Measurements from ENCODE around the gene FRAS1. TPM values are rescaled to one million over a fixed set of nuclear protein-coding genes. Genes with fewer than 3 reads are reported as not detected.

Gene FRAS1
- total and polyA plus RNA-seq, 2 donors (not counting 3 experiments of a cell fraction or from before 2014, with no cell fraction given) = 1.4 to 3.6 TPM

- no TSS peak for BruUV-seq (replicated peaks)
- H3K9ac ChIP-seq (replicated peaks; ENCODE audit: extremely low read depth, insufficient read depth, low read length) = no peak overlapping the region
- TF ChIP-seq EZH2 (IDR thresholded peaks at IDR 0.05; ENCODE audit: borderline replicate concordance, low read depth, low read length, severe bottlenecking) = no peak
- TF ChIP-seq POLR2AphosphoS5 (IDR thresholded peaks at IDR 0.05; ENCODE audit: insufficient read depth, low read depth, low read length) = no peak
- TF ChIP-seq FOS (IDR thresholded peaks at IDR 0.05; ENCODE audit: borderline replicate concordance, insufficient read depth, low read length) = no peak
- no peak for TF ChIP-seq CTCF (IDR thresholded peaks at IDR 0.05; ENCODE audit: extremely low read depth in 1 of 2, insufficient read depth in 1 of 2, low read depth in 1 of 2, low read length in 2 of 2)
- no peak for TF ChIP-seq MAX (IDR thresholded peaks at IDR 0.05; ENCODE audit: insufficient read depth, insufficient read length)
- TF ChIP-seq MYC (IDR thresholded peaks at IDR 0.05; ENCODE audit: low read depth, low read length) = no peak
- no peak for TF ChIP-seq JUN (IDR thresholded peaks at IDR 0.05; ENCODE audit: borderline replicate concordance, insufficient read depth, insufficient read length, low read depth)
- no peak overlapping the region for H3K4me3 ChIP-seq (replicated peaks in 1 of 3; ENCODE audit: insufficient read depth in 1 of 3, low read depth in 1 of 3, low read length in 3 of 3)
- H3K4me1 ChIP-seq (ENCODE audit: control insufficient read depth, extremely low read depth, insufficient read depth, low read length) = no peaks in the 10 kb centered on the region
- H3K9me3 ChIP-seq (replicated peaks; ENCODE audit: control insufficient read depth, insufficient read depth, low read length) = no peaks in the 10 kb centered on the region
- intact Hi-C loops (cut with micrococcal nuclease) = no loop called here
- H3K36me3 ChIP-seq (ENCODE audit: control insufficient read depth in 2 of 2, extremely low read depth in 1 of 2, insufficient read depth in 2 of 2, low read length in 2 of 2) = no peaks in the 10 kb centered on the region
- H3K9me1 ChIP-seq (replicated peaks; ENCODE audit: control insufficient read depth, extremely low read depth, insufficient read depth, low read length) = no peaks in the 10 kb centered on the region
- POLR2A ChIA-PET = no interaction called here
- dilution Hi-C loops (cut with MboI; ENCODE audit: extremely low pct_ligation_motif_present, low sequenced_read_pairs) = no loop called here
- FAIRE-seq = no peak
- no peaks in the 10 kb centered on the region for H3K79me2 ChIP-seq (ENCODE audit: control insufficient read depth, insufficient read depth, low read length)
- no peaks in the 10 kb centered on the region for H4K20me1 ChIP-seq (replicated peaks; ENCODE audit: control insufficient read depth, extremely low read depth, insufficient read depth, low read length)
- H3K4me2 ChIP-seq (ENCODE audit: insufficient read depth, low read length) = no peak overlapping the region
- no peak for DNase-seq (ENCODE audit: low read depth, low spot score)
- H3K27me3 ChIP-seq (ENCODE audit: control insufficient read depth in 2 of 2, insufficient read depth in 2 of 2, low read length in 2 of 2) = no peaks in the 10 kb centered on the region
- no peak overlapping the region for H3K27ac ChIP-seq (ENCODE audit: insufficient read depth, low read depth, low read length)
- no peak overlapping the region for H2AFZ ChIP-seq (ENCODE audit: low read depth, low read length)
- CTCF ChIA-PET = interaction anchor here (1.7 kb wide), 1 partner anchor 22 kb away, joined by 5 read pairs; no protein-coding TSS in a partner anchor
Observed at GRCh38 chr4:78332976-78333375, 275.9 kb downstream of the FRAS1 start.

Measured in endothelial cell of umbilical vein (primary cell).